HCEC 1CT (cell line): ENCODE data around the gene NEBL.

Source experiments
- DNase-seq: peaks from one replicate; pipeline ENCODE4 v3.0.0-alpha.2; 2017

NEBL gene

GRCh38 chr10:20769481-20769880 lies 127.6 kb downstream of the NEBL start:
- no peak for DNase-seq

- DNase-seq = no peak
Measured at GRCh38 chr10:20768843-20769242, 128.3 kb downstream of the NEBL start.

GRCh38 chr10:20767028-20767427 lies 130.1 kb downstream of the NEBL start:
- DNase-seq = no peak

- no peak for DNase-seq
Measured at GRCh38 chr10:20765066-20765465, 132.0 kb downstream of the NEBL start.

- DNase-seq = no peak
Measured at GRCh38 chr10:20760460-20760859, 136.7 kb downstream of the NEBL start.

GRCh38 chr10:20748551-20748950 lies 148.6 kb downstream of the NEBL start:
- no peak for DNase-seq

GRCh38 chr10:20747782-20748181 lies 149.3 kb downstream of the NEBL start:
- DNase-seq = no peak

GRCh38 chr10:20746856-20747255 lies 150.3 kb downstream of the NEBL start:
- DNase-seq = no peak

GRCh38 chr10:20745556-20746375 lies 151.3 kb downstream of the NEBL start:
- no peak for DNase-seq

- DNase-seq = no peak
Measured at GRCh38 chr10:20744821-20745220, 152.3 kb downstream of the NEBL start.

GRCh38 chr10:20743942-20744341 lies 153.2 kb downstream of the NEBL start:
- no peak for DNase-seq

GRCh38 chr10:20742737-20743541 lies 154.2 kb downstream of the NEBL start:
- DNase-seq = no peak

GRCh38 chr10:20740120-20740519 lies 157.0 kb downstream of the NEBL start:
- no peak for DNase-seq

- no peak for DNase-seq
Measured at GRCh38 chr10:20737107-20737506, 160.0 kb downstream of the NEBL start.
